Measurements from ENCODE around the gene PER2. TPM values are rescaled to one million over a fixed set of nuclear protein-coding genes. Genes with fewer than 3 reads are reported as not detected.

The PER2 gene
- total and polyA plus RNA-seq, 2 donors (not counting 3 experiments of a cell fraction or from before 2014, with no cell fraction given), result 0.86 to 3.8 TPM

DNA sequence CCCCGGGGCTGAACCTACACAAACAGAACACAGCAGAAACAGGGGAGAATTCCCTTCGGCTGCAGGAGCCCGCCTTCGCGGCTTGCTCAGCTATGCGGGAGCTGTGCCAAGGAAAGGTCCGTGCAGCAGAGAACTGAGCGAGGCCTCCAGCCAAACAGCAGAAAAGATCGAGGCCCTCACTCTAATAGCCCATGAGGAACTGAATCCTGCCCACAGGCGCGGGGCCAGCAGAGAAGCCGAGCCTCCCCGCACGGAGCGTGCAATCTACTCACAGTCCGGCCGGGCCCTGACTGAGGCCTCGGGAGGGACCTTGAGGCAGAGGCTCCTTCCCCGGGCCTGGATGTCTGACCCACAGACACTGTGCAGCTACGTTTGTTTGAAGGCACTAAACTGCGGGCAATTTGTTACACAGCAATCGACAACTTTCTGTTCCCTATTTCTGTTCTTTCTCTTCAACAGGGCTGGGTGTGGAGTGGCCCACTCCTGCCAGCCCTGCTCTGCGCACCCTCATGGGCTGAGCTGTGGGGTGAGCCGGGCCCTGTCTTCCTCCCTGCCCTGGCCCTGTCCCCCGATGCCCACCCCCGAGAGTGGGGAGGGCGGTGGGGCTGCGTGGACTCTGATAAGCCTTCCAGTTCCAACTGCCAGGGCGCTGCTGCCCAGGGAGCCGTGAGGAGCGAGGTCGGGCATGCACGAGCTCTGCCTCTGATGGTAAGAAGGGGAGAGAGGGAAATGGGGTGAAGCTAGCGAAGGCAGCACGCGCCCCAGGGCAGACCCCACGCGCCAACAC is 62.3 kb downstream of the PER2 start:
- POLR2A ChIA-PET, result no interaction called here
- Histone ChIP-seq H3K36me3 (ENCODE audit: control insufficient read depth in 2 of 2, extremely low read depth in 1 of 2, insufficient read depth in 2 of 2, low read length in 2 of 2) (no peaks in the 10 kb centered on the region), H3K4me3 (replicated peaks in 1 of 3; ENCODE audit: insufficient read depth in 1 of 3, low read depth in 1 of 3, low read length in 3 of 3) (no peak overlapping the region), H3K79me2 (ENCODE audit: control insufficient read depth, insufficient read depth, low read length) (no peaks in the 10 kb centered on the region), H3K9ac (replicated peaks; ENCODE audit: extremely low read depth, insufficient read depth, low read length) (no peak overlapping the region), H4K20me1 (replicated peaks; ENCODE audit: control insufficient read depth, extremely low read depth, insufficient read depth, low read length) (no peaks in the 10 kb centered on the region), H3K27ac (ENCODE audit: insufficient read depth, low read depth, low read length) (no peak overlapping the region), H3K9me1 (replicated peaks; ENCODE audit: control insufficient read depth, extremely low read depth, insufficient read depth, low read length) (no peaks in the 10 kb centered on the region), H3K4me2 (ENCODE audit: insufficient read depth, low read length) (no peak overlapping the region), H3K4me1 (ENCODE audit: control insufficient read depth, extremely low read depth, insufficient read depth, low read length) (no peaks in the 10 kb centered on the region), H3K9me3 (replicated peaks; ENCODE audit: control insufficient read depth, insufficient read depth, low read length) (no peaks in the 10 kb centered on the region), H3K27me3 (ENCODE audit: control insufficient read depth in 2 of 2, insufficient read depth in 2 of 2, low read length in 2 of 2) (peaks cover 5 to 7% of the 10 kb centered on the region in 2 experiments), H2AFZ (ENCODE audit: low read depth, low read length) (no peak overlapping the region)
- intact Hi-C loops (cut with micrococcal nuclease) (no loop called here), dilution Hi-C loops (cut with MboI; ENCODE audit: extremely low pct_ligation_motif_present, low sequenced_read_pairs) (no loop called here)
- no TSS peak for BruUV-seq (replicated peaks)
- TF ChIP-seq, protein P1, sequence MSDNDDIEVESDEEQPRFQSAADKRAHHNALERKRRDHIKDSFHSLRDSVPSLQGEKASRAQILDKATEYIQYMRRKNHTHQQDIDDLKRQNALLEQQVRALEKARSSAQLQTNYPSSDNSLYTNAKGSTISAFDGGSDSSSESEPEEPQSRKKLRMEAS (IDR thresholded peaks at IDR 0.05; ENCODE audit: insufficient read depth, insufficient read length), result no peak
- no peak for TF ChIP-seq FOS (IDR thresholded peaks at IDR 0.05; ENCODE audit: borderline replicate concordance, insufficient read depth, low read length)
- no peak for TF ChIP-seq POLR2AphosphoS5 (IDR thresholded peaks at IDR 0.05; ENCODE audit: insufficient read depth, low read depth, low read length)
- no peak for TF ChIP-seq POLR2A (IDR thresholded peaks at IDR 0.05; ENCODE audit: low read depth, low read length)
- no peak for TF ChIP-seq MYC (IDR thresholded peaks at IDR 0.05; ENCODE audit: low read depth, low read length)
- no peak for TF ChIP-seq EZH2 (IDR thresholded peaks at IDR 0.05; ENCODE audit: borderline replicate concordance, low read depth, low read length, severe bottlenecking)
- TF ChIP-seq CTCF (IDR thresholded peaks at IDR 0.05; ENCODE audit: extremely low read depth in 1 of 2, insufficient read depth in 1 of 2, low read depth in 1 of 2, low read length in 2 of 2), result no peak
- CTCF ChIA-PET, result no interaction called here
- DNase-seq (ENCODE audit: low read depth, low spot score), result no peak
- no peak for FAIRE-seq
